Measurements from ENCODE around the gene PGM2L1. TPM values are rescaled to one million over a fixed set of nuclear protein-coding genes. Genes with fewer than 3 reads are reported as not detected.

Gene PGM2L1
- polyA plus RNA-seq, 3 donors from 2014 or later: 2.7 to 4.7 (median 3.0) TPM

DNA sequence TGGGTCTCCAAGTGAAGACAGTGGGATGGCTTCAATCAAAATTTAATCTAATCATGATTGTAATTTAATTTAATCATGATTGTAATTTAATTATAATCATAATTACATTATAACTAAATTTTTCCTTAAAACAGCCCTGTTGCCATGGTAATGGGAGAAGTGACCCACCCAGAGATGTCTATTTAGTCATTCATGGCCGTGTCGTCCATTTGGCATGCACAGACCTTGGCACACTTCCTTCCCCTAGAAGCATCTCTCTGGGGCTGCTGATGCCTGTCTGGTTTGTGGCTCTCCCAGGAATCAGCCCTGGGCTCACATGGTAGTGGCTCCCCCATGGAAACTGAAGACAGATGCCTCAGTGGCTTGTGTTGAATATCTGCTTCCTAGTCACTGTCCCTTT lies 113.8 kb downstream of the PGM2L1 start:
- no peaks in the 10 kb centered on the region for H3K36me3 Mint-ChIP-seq
- H3K27me3 Mint-ChIP-seq (ENCODE audit: low read depth in 3 of 3): peaks cover 0 to 6% (median 6%) of the 10 kb centered on the region in 3 donors
- H3K27ac Mint-ChIP-seq: no peak overlapping the region
- H3K9me3 Mint-ChIP-seq: no peaks in the 10 kb centered on the region
- H3K4me3 Mint-ChIP-seq: no peak overlapping the region
- no peaks in the 10 kb centered on the region for H3K4me1 Mint-ChIP-seq
- no peak for DNase-seq

DNA sequence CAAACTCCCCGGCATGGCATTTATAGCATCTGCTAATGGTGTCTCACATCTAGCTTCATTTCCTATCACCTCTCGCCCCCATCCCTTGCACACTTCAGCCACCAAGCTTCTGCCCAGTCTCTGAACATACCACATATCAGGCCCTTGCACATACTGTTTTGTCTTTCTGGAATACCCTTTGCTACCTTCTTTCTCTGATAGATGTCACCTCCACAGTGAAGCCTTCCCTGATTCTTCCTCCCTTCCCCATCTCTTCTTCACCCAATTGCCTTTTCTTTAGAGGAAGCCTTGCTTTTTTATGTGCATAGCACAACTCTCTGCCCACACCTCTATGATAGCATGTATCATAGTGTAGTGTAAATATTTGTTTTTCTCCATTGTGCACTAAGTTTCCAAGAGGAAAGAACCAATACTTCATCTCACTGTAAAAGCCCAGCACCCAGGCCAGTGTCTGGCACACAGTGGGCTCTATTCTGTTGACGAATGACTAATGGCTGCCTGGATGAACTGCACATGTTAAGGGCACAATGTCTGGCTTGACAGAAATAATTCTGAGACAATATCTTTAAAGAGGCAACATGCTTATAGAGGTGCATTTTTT lies 114.6 kb downstream of the PGM2L1 start:
- peaks cover 0 to 6% (median 6%) of the 10 kb centered on the region in 3 donors for H3K27me3 Mint-ChIP-seq (ENCODE audit: low read depth in 3 of 3)
- H3K9me3 Mint-ChIP-seq: no peaks in the 10 kb centered on the region
- no peak for DNase-seq
- H3K27ac Mint-ChIP-seq: no peak overlapping the region
- H3K4me3 Mint-ChIP-seq: no peak overlapping the region
- H3K36me3 Mint-ChIP-seq: no peaks in the 10 kb centered on the region
- H3K4me1 Mint-ChIP-seq: no peaks in the 10 kb centered on the region

DNA sequence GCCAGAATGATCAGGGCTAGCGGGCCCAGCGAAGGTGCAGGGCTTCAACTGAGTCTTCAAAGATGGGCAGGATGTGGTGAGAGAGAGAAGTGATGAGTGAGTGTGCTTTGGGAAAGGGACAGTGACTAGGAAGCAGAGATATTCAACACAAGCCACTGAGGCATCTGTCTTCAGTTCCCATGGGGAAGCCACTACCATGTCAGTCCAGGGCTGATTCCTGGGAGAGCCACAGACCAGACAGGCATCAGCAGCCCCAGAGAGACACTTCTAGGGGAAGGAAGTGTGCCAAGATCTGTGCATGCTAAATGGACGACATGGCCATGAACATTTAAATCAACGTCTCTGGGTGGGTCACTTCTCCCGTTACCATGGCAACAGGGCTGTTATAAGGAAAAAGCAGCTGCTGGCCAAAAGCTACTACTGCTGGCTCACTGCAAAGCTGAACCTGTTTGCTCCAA lies 115.3 kb downstream of the PGM2L1 start:
- DNase-seq: no peak
- Mint-ChIP-seq H3K9me3 (no peaks in the 10 kb centered on the region), H3K36me3 (no peaks in the 10 kb centered on the region), H3K27me3 (ENCODE audit: low read depth in 3 of 3) (peaks cover 0 to 6% (median 6%) of the 10 kb centered on the region in 3 donors), H3K4me3 (no peak overlapping the region), H3K27ac (no peak overlapping the region), H3K4me1 (no peaks in the 10 kb centered on the region)

DNA sequence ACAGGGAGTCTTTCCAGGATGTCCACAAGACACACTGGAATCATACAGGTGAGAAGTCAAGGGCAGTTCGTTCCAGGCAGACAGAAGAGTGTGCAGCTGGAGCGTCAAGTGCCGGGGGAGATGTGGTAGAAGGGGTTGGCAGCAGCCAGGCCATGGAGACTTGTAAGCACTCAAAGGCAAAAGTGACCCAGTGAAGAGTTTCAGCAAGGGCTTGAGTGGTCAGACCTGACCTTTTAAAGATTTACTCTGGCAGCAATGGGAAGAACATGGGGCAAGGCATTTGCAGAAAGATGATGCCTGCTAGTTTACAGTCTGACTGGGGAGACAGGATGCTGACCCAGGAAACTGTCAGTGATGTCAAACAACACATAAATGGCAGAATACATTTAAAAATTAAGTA lies 115.8 kb downstream of the PGM2L1 start:
- no peaks in the 10 kb centered on the region for H3K4me1 Mint-ChIP-seq
- H3K27ac Mint-ChIP-seq: no peak overlapping the region
- peaks cover 0 to 6% (median 6%) of the 10 kb centered on the region in 3 donors for H3K27me3 Mint-ChIP-seq (ENCODE audit: low read depth in 3 of 3)
- no peak for DNase-seq
- no peaks in the 10 kb centered on the region for H3K9me3 Mint-ChIP-seq
- H3K4me3 Mint-ChIP-seq: no peak overlapping the region
- H3K36me3 Mint-ChIP-seq: no peaks in the 10 kb centered on the region

DNA sequence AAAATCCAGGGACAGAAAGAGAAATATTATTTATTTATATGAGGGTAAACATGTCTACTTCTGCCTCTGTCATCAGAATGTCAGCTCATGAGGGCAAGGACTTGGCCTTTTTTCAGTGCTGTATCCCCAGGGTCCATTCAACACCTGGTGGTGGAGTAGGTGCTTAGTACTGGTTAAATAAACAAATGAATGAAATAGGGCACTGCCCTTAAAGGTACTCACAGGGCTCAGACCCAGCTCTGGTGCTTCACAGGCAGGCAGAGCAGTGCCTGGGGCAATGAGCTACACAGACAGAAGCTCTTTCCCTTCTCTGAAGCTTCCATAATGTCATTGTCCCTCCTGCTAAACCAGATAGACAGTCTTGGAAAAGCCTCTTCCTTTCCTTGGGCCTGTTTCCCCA lies 117.7 kb downstream of the PGM2L1 start:
- no peak overlapping the region for H3K27ac Mint-ChIP-seq
- DNase-seq: no peak
- H3K27me3 Mint-ChIP-seq (ENCODE audit: low read depth in 3 of 3): peaks cover 3 to 6% (median 4%) of the 10 kb centered on the region in 3 donors
- no peaks in the 10 kb centered on the region for H3K9me3 Mint-ChIP-seq
- no peaks in the 10 kb centered on the region for H3K36me3 Mint-ChIP-seq
- no peak overlapping the region for H3K4me3 Mint-ChIP-seq
- H3K4me1 Mint-ChIP-seq: no peaks in the 10 kb centered on the region

Other genes with a start within 250 kb of the PGM2L1 start
- gene C2CD3, start 227.4 kb downstream of the PGM2L1 start, polyA plus RNA-seq: 10 to 100 TPM in 1 of 3 donors, 1 to 10 TPM in 1, under 1 TPM in 1; 0.93 to 16.0 (median 5.1) TPM
- gene PPME1, start 227.1 kb downstream of the PGM2L1 start, polyA plus RNA-seq: 10 to 100 TPM in 2 of 3 donors, 1 to 10 TPM in 1; 8.3 to 14.9 (median 14.1) TPM
- not detected for gene P4HA3, start 86.8 kb downstream of the PGM2L1 start, polyA plus RNA-seq
- gene KCNE3, start 69.1 kb upstream of the PGM2L1 start, polyA plus RNA-seq: under 1 TPM in 1 of 3 donors, not detected in 2; 0.54 TPM
- 10 to 100 TPM in 1 of 3 donors, 1 to 10 TPM in 2; 6.4 to 13.4 (median 9.7) TPM for gene LIPT2, start 95.3 kb upstream of the PGM2L1 start, polyA plus RNA-seq
- 10 to 100 TPM; 10.5 to 20.7 (median 12.8) TPM for gene POLD3, start 194.1 kb upstream of the PGM2L1 start, polyA plus RNA-seq